GM18519 (cell line): Measurements from ENCODE around the gene ZCCHC17.

ENCODE experiments used
- ATAC-seq: cut with Tn5 transposase; IDR thresholded peaks from one replicate; pipeline ENCODE4 v1.9.1; 2021; ENCODE audit warnings: mild to moderate bottlenecking, moderate library complexity; ENCODE audit not compliant: unreplicated experiment, low FRiP score

Gene ZCCHC17

GRCh38 chr1:31389616-31390015, 92.8 kb downstream of the ZCCHC17 start:
- ATAC-seq, result no peak

GRCh38 chr1:31390071-31390470, 93.2 kb downstream of the ZCCHC17 start:
- ATAC-seq, result no peak

GRCh38 chr1:31393463-31393862, 96.6 kb downstream of the ZCCHC17 start:
- no peak for ATAC-seq

GRCh38 chr1:31394584-31395193, 97.9 kb downstream of the ZCCHC17 start:
- ATAC-seq, result no peak

GRCh38 chr1:31396633-31397351, 100.0 kb downstream of the ZCCHC17 start:
- no peak for ATAC-seq

- ATAC-seq, result no peak
These were observed 100.7 kb downstream of the ZCCHC17 start for GRCh38 chr1:31397360-31398095.

- no peak for ATAC-seq
These were observed 101.4 kb downstream of the ZCCHC17 start for GRCh38 chr1:31398246-31398645.

GRCh38 chr1:31399976-31400375, 103.1 kb downstream of the ZCCHC17 start:
- ATAC-seq, result no peak

GRCh38 chr1:31400393-31400792, 103.6 kb downstream of the ZCCHC17 start:
- no peak for ATAC-seq

GRCh38 chr1:31401241-31401640, 104.4 kb downstream of the ZCCHC17 start:
- no peak for ATAC-seq

- no peak for ATAC-seq
These were observed 108.9 kb downstream of the ZCCHC17 start for GRCh38 chr1:31405578-31406245.

- no peak for ATAC-seq
These were observed 110.3 kb downstream of the ZCCHC17 start for GRCh38 chr1:31407029-31407626.

GRCh38 chr1:31408788-31409318, 112.0 kb downstream of the ZCCHC17 start:
- no peak for ATAC-seq

- no peak for ATAC-seq
These were observed 113.4 kb downstream of the ZCCHC17 start for GRCh38 chr1:31409946-31410858.

- ATAC-seq, result no peak
These were observed 114.0 kb downstream of the ZCCHC17 start for GRCh38 chr1:31410871-31411270.

- no peak for ATAC-seq
These were observed 115.4 kb downstream of the ZCCHC17 start for GRCh38 chr1:31412205-31412604.

- no peak for ATAC-seq
These were observed 116.0 kb downstream of the ZCCHC17 start, which contains the start of gene SERINC2 for GRCh38 chr1:31412732-31413404. Gene SERINC2 (plus strand): TSS chr1:31413213. CDS start chr1:31413266, 53 bp downstream.

- ATAC-seq, result no peak
These were observed 116.7 kb downstream of the ZCCHC17 start for GRCh38 chr1:31413405-31414001.
